Stimulated activated CD4-positive, alpha-beta T cell treated with anti-CD3 and anti-CD28 coated beads, Interleukin-15, amount 100 ng/mL, for 24 hours (primary cell): ENCODE measurements around the gene SEPTIN8.
"Not testable (repeated sequence)": the region's sequence is repeated elsewhere in the genome, so short reads cannot be mapped to it uniquely, and the experiment has no call there.

ENCODE experiments used
- DNase-seq: peaks from one replicate; pipeline ENCODE4 v3.0.0-alpha.2; 2020

Gene SEPTIN8

DNA sequence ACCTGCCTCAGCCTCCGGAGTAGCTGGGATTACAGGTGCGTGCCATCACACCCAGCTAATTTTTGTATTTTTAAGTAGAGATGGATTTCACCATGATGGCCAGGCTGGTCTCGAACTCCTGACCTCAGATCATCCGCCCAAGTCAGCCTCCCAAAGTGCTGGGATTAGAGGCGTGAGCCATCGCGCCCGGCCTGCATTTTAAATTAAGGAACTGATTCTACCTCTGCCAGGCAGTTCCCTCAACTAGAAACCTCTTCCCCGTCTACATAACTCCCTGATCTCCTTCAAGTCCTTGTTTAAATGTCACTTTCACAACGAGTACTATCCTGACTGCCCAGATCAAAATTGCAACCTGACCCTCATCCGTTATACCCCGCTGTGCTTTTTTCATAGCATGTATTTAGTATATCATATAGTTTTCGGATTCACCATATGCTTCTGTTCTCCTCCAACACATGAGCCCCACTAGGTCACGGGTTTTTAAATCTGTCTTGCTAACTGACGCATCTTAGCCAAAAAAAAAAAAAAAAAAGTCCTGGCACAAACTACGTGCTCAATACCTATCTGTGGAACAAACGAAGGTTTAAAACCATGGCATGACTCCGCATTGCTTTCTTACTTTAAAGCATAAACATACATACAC, 35.2 kb upstream of the SEPTIN8 start:
- DNase-seq: no peak

DNA sequence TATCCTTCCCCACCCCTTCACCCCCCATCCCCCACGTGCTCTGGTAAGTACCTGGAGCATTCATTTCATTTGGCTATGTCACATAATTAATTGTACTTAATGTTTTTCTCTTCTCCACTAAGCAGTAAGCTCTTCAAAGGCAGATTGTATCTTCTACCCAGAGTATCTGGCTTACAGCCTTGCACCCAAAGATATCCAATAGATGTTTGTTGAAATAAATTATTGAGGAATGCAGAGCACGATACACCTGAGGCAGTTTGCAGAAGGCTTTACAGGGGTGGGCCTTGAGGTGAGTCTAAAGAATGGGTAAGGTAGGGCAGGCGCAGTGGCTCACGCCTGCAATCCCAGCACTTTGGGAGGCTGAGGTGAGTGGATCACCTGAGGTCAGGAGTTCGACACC, 33.6 kb upstream of the SEPTIN8 start:
- no peak for DNase-seq

GRCh38 chr5:132808866-132809265, 31.8 kb upstream of the SEPTIN8 start:
- no peak for DNase-seq

GRCh38 chr5:132808448-132808847, 31.4 kb upstream of the SEPTIN8 start:
- DNase-seq: no peak

- DNase-seq: no peak
Measured at GRCh38 chr5:132807163-132807838, 30.3 kb upstream of the SEPTIN8 start.

GRCh38 chr5:132806804-132807162, 29.7 kb upstream of the SEPTIN8 start:
- DNase-seq: not testable (repeated sequence)

GRCh38 chr5:132805872-132806271, 28.8 kb upstream of the SEPTIN8 start:
- not testable (repeated sequence) for DNase-seq

DNA sequence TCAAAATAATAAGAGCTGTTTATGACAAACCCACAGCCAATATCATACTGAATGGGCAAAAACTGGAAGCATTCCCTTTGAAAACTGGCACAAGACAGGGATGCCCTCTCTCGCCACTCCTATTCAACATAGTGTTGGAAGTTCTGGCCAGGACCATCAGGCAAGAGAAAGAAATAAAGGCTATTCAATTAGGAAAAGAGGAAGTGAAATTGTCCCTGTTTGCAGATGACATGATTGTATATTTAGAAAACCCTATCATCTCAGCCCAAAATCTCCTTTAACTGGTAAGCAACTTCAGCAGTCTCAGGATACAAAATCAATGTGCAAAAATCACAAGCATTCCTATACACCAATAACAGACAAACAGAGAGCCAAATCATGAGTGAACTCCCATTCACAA, 27.2 kb upstream of the SEPTIN8 start:
- DNase-seq: not testable (repeated sequence)

- DNase-seq: not testable (repeated sequence)
Measured at GRCh38 chr5:132802685-132803066, 25.6 kb upstream of the SEPTIN8 start.

DNA sequence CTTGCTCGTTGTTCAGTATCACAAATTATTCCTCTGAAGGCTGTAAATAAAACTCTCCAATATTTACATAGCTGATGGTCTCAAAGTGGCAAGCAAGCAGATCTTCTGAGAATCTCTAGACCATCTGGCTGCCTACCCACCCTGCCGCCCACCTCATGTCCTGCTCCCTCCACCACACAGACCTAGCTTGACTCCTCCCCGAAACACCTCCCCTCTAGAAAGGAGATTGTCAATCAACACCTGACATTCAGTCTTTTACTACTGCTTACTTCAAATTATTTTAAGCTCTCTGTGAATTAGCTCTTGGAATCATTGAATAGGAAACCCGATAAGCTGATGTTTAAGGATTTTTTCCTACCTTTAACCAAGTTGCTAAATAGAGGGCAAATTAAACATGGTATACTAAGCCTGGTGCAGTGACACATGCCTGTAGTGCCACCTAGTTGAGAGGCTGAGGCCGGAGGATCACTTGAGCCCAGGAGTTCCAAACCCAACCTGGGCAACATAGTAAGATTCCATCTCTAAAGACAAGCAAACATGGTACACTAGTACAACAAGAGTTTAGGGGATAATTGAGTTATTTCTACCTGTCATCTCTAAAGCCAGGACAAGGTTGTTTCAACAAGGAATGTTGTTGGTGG, 25.1 kb upstream of the SEPTIN8 start:
- no peak for DNase-seq

- DNase-seq: no peak
Measured at GRCh38 chr5:132800545-132800944, 23.5 kb upstream of the SEPTIN8 start.

DNA sequence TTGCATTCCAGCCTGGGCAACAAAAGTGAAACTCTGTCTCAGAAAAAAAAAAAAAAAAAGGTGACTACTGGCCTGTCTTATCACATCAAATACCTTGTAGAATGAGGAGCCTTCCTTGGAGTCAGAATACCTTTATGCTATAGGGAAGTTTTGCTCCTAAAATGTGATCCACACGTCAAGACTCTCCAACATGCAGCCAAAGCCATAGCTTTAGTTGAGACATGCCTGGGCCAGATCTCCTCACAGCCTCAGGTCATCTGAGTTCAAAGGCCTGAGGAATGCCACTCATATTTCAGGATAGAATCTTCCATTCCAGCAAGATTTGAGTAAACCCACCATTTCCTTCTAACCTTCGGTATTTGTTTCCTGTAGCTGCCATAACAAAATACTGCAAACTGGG, 22.4 kb upstream of the SEPTIN8 start:
- DNase-seq: no peak

DNA sequence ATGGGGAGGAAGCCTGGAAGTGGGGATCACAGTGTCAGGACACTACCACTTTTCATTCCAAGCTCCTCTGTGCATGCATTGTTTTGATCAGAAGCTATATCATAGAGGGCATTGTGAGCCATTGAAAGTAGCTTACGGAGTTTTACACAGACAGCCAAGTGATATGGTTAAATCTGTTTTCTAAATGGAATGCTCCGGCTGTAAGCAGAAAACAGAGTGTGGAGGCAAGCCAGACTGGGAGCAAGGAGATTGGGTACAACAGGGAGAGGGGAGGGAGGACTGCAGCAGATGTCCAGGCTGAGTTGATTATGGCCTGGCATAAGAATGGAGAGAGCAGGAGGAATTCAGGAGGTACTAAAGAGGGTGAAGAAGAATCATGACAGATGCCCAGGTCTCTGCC, 20.6 kb upstream of the SEPTIN8 start:
- DNase-seq: no peak

DNA sequence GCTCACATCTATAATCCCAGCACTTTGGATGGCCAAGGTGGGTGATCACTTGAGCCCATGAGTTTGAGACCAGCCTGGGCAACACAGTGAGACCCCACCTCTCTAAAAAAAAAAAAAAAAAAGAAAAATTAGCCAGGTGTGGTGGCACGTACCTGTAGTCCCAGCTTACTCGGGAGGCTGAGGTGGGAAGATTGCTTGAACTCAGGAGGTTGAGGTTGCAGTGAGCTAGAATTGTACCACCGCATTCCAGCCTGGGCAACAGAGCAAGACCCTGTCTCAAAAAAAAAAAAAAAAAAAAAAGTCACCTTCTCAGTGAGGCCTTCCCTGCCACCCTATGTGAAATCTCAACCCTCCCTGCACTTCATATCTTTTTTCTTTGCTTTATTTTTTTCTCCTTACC, 14.0 kb upstream of the SEPTIN8 start:
- no peak for DNase-seq

- no peak for DNase-seq
Measured at GRCh38 chr5:132790201-132790865, 13.3 kb upstream of the SEPTIN8 start.

- DNase-seq: no peak
Measured at GRCh38 chr5:132788990-132789886, 12.2 kb upstream of the SEPTIN8 start.

DNA sequence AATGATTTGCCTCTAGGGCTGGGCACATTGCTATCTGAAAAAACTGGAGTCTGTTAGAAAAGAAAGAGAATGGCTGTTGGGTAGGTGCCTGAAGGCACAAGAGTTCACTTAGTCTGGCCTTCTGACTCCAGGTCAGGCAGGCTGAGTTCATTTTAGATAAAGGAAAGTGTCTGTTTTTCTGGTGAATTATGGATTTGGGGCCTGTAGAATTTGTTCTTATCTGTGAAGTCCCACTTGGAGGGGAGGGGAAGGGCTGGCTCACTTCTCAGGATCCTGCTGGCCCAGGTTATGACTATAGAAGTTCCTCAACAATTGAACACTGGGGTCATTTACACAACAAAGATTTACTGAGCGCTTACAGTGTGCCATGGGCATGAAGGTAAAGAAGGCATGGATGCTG, 11.5 kb upstream of the SEPTIN8 start:
- no peak for DNase-seq

GRCh38 chr5:132787076-132787475, 10.0 kb upstream of the SEPTIN8 start:
- DNase-seq: no peak

GRCh38 chr5:132785864-132786263, 8.8 kb upstream of the SEPTIN8 start:
- DNase-seq: no peak

DNA sequence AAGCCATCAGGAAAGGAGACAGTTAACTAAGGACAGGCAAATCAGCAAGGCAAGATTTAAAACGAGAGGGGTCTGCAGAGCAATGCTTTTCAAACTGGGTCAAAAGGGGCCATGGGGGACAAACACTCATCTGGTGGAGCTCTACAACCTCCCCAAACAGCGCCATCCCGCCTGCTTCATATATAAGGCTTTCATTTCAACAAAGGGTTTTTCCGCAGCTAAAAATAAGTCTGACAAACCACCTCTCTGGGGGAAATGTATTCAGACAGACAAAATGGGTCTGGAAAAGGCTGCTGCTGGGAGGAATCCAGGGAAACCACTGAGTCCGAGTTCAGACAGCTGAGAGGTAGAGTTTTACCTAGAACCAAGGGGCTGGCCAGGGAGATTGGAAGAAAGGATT, 8.3 kb upstream of the SEPTIN8 start:
- DNase-seq: no peak

DNA sequence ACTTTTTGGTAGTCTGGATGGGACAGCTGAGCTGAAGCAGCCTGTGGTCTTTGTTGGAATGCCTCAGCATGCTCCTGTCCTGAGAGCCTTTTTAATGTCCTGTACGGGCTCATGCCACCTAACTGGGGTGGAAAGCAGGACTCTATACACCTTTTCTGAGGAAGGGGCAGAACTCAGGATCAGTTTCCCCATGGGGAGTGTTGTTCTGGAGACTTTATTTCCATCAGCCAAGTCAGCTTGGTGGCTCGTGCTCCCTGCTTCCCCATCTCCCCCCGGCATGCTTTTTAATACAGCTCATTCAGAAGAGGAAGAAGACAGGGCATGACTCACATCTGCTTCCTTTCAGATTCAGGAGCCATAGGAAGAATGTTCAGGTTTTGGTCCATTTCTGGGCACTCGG, 5.1 kb upstream of the SEPTIN8 start:
- no peak for DNase-seq

DNA sequence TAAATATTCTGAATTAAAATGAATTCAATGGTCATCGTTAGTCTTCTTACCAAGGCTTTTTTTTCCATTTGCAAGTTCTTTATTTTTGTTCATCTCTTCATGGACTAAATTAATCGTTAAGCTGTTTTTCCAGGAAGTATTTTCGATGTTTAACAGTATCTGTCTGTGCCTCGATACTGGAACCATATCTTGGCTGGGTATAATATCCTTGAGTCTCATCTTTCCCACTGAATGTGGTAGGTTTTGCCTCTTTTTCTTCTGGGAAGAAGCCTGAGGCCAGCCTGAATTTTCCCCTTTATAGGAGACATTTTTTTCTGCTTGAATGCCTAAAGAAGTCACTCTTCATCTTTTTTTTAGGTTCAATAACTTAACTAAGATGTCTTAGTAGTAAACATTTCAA, 4.0 kb upstream of the SEPTIN8 start:
- no peak for DNase-seq

GRCh38 chr5:132780577-132780976, 3.5 kb upstream of the SEPTIN8 start:
- no peak for DNase-seq
